Liver (tissue), 3 donors: ENCODE data around the gene HAGH.

Source experiments
- GABPA ChIP-seq, 2 donors: IDR thresholded peaks in 1 of 2; conservative IDR thresholded peaks in 1 of 2; 2 replicates each; pipeline ENCODE4 v1.6.1; 2016; ENCODE audit warnings: antibody characterized with exemption in 2 of 2, mild to moderate bottlenecking in 1 of 2, moderate library complexity in 1 of 2
- HNF4A ChIP-seq, 2 donors: conservative IDR thresholded peaks; 2 replicates each; pipeline ENCODE4 v1.6.1; 2016; ENCODE audit warnings: antibody characterized with exemption in 2 of 2, mild to moderate bottlenecking in 2 of 2
- JUND ChIP-seq, 2 donors: IDR thresholded peaks; 2 replicates each; pipeline ENCODE4 v1.6.1; 2016; ENCODE audit warnings: antibody characterized with exemption in 2 of 2
- RXRA ChIP-seq, 2 donors: IDR thresholded peaks; 2 replicates each; pipeline ENCODE4 v1.6.1; 2017 to 2018; ENCODE audit warnings: antibody characterized with exemption in 2 of 2, mild to moderate bottlenecking in 1 of 2
- YY1 ChIP-seq: IDR thresholded peaks from 2 replicates; pipeline ENCODE4 v1.6.1; 2016; ENCODE audit warnings: antibody characterized with exemption, mild to moderate bottlenecking
- TF ChIP-seq, protein P1 (sequence below): fragments of 150-350 bp; IDR thresholded peaks from 2 replicates; pipeline ENCODE4 v1.5.1; 2017; ENCODE audit warnings: improper control_type of control experiment, low read depth, low read length; ENCODE audit not compliant: missing input control
- TF ChIP-seq, protein P2 (sequence below): IDR thresholded peaks from 2 replicates; pipeline ENCODE4 v1.6.1; 2016; ENCODE audit warnings: antibody characterized with exemption, mild to moderate bottlenecking
- donor health status: healthy.
- donor health status: healthy.

DNA sequence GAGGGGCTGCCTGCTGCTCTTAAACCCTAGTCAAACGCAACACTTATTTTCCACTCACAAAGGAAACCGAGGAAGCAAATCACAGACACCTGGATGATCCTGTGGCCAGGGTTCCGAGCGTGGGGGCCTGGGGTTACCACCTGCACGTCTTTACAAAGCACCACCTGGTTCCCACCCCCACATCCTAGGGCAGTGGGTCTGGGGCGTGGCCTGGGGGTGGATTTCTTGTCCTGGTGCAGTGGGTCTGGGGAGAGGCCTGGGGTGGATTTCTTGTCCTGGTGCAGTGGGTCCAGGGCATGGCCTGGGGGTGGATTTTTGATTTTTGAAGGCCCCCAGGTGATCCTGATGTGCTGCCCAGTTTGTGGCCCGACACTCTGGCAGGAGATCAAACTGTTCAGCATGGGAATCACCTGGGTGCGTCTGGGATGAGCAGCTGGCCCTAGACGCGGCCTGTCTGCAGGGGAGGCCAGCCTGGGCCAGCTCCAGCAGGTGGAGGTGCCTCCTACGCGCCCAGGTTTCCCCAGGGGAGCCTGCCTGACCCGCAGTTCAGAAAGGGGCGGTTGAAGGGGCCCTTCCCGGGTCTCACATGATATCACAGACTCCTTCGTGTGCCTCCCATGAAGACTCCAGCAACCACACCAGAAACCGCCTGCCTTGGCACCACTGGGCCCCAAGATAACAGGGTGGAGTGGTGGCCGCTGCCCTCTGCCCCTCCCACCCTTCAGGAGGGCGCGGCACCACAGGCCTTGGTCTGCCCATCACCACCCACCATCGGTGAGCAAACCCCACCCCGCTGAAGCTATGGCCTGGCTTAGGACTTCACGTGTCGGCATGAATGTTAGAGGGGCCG lies 6.3 kb downstream of the HAGH start:
- TF ChIP-seq, protein P1, sequence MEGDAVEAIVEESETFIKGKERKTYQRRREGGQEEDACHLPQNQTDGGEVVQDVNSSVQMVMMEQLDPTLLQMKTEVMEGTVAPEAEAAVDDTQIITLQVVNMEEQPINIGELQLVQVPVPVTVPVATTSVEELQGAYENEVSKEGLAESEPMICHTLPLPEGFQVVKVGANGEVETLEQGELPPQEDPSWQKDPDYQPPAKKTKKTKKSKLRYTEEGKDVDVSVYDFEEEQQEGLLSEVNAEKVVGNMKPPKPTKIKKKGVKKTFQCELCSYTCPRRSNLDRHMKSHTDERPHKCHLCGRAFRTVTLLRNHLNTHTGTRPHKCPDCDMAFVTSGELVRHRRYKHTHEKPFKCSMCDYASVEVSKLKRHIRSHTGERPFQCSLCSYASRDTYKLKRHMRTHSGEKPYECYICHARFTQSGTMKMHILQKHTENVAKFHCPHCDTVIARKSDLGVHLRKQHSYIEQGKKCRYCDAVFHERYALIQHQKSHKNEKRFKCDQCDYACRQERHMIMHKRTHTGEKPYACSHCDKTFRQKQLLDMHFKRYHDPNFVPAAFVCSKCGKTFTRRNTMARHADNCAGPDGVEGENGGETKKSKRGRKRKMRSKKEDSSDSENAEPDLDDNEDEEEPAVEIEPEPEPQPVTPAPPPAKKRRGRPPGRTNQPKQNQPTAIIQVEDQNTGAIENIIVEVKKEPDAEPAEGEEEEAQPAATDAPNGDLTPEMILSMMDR = no peak
- TF ChIP-seq RXRA (IDR thresholded peaks at IDR 0.05) (no peak), JUND (IDR thresholded peaks at IDR 0.05) (no peak), GABPA (IDR thresholded peaks at IDR 0.05 in 1 of 2, conservative IDR thresholded peaks at IDR 0.05 in 1 of 2) (no peak), YY1 (no peak), HNF4A (conservative IDR thresholded peaks at IDR 0.05) (no peak)
- TF ChIP-seq, protein P2, sequence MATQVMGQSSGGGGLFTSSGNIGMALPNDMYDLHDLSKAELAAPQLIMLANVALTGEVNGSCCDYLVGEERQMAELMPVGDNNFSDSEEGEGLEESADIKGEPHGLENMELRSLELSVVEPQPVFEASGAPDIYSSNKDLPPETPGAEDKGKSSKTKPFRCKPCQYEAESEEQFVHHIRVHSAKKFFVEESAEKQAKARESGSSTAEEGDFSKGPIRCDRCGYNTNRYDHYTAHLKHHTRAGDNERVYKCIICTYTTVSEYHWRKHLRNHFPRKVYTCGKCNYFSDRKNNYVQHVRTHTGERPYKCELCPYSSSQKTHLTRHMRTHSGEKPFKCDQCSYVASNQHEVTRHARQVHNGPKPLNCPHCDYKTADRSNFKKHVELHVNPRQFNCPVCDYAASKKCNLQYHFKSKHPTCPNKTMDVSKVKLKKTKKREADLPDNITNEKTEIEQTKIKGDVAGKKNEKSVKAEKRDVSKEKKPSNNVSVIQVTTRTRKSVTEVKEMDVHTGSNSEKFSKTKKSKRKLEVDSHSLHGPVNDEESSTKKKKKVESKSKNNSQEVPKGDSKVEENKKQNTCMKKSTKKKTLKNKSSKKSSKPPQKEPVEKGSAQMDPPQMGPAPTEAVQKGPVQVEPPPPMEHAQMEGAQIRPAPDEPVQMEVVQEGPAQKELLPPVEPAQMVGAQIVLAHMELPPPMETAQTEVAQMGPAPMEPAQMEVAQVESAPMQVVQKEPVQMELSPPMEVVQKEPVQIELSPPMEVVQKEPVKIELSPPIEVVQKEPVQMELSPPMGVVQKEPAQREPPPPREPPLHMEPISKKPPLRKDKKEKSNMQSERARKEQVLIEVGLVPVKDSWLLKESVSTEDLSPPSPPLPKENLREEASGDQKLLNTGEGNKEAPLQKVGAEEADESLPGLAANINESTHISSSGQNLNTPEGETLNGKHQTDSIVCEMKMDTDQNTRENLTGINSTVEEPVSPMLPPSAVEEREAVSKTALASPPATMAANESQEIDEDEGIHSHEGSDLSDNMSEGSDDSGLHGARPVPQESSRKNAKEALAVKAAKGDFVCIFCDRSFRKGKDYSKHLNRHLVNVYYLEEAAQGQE = no peak
